Activated CD4-positive, alpha-beta memory T cell treated with anti-CD3 and anti-CD28 coated beads for 36 hours (primary cell): ENCODE measurements around the gene RAMP1. TPM values are rescaled to one million over a fixed set of nuclear protein-coding genes. Genes with fewer than 3 reads are reported as not detected.

Source experiments
- CTCF ChIA-PET: fragments of 350-600 bp; sonication (Branson Sonifier 250); formaldehyde crosslinking; loops from one replicate; lab custom pipeline; 2021; ENCODE audit warnings: antibody characterized with exemption, inconsistent platforms; lab: Charles Lee
- POLR2A ChIA-PET: fragments of 350-600 bp; sonication (Branson Sonifier 250); formaldehyde crosslinking; loops from one replicate; lab custom pipeline; 2021; ENCODE audit warnings: antibody characterized with exemption; lab: Charles Lee
- DNase-seq: peaks from one replicate; pipeline ENCODE4 v3.0.0-alpha.2; 2020
- H3K27ac Mint-ChIP-seq: one replicate; pipeline ENCODE4 v1.8.0; 2021; ENCODE audit warnings: mixed read lengths
- H3K27me3 Mint-ChIP-seq: one replicate; pipeline ENCODE4 v1.8.0; 2021; ENCODE audit warnings: mixed read lengths
- H3K36me3 Mint-ChIP-seq: one replicate; pipeline ENCODE4 v1.8.0; 2021; ENCODE audit warnings: mixed read lengths
- H3K4me1 Mint-ChIP-seq: one replicate; pipeline ENCODE4 v1.8.0; 2021; ENCODE audit warnings: low read depth, mixed read lengths
- H3K4me3 Mint-ChIP-seq: one replicate; pipeline ENCODE4 v1.8.0; 2021; ENCODE audit warnings: mild to moderate bottlenecking, mixed read lengths
- H3K9me3 Mint-ChIP-seq: one replicate; pipeline ENCODE4 v1.8.0; 2021; ENCODE audit warnings: mixed read lengths
- intact Hi-C: fragments of 100-400 bp; cut with micrococcal nuclease; formaldehyde crosslinking; loops from one replicate; pipeline ENCODE4 v1.15.1; 2023
- total RNA-seq, 2 experiments: library from RNA; stranded (reverse); gene quantifications; one replicate each; pipeline ENCODE4 v1.2.3, GENCODE V29; 2021

RAMP1 gene
- total RNA-seq, 2 experiments from 2014 or later: 0.77 to 0.97 TPM

- no peak for DNase-seq
- Mint-ChIP-seq H3K27ac (no peak overlapping the region), H3K4me1 (no peaks in the 10 kb centered on the region), H3K9me3 (no peaks in the 10 kb centered on the region), H3K36me3 (no peaks in the 10 kb centered on the region), H3K27me3 (no peaks in the 10 kb centered on the region), H3K4me3 (no peak overlapping the region)
- intact Hi-C loops: no loop called here
- POLR2A ChIA-PET: no interaction called here
- CTCF ChIA-PET: no interaction called here
Measured at GRCh38 chr2:237882510-237883481, 23.4 kb downstream of the RAMP1 start.

GRCh38 chr2:237883951-237884446 lies 24.6 kb downstream of the RAMP1 start:
- no peaks in the 10 kb centered on the region for H3K36me3 Mint-ChIP-seq
- H3K9me3 Mint-ChIP-seq: no peaks in the 10 kb centered on the region
- POLR2A ChIA-PET: no interaction called here
- H3K4me3 Mint-ChIP-seq: no peak overlapping the region
- H3K27ac Mint-ChIP-seq: no peak overlapping the region
- H3K27me3 Mint-ChIP-seq: no peaks in the 10 kb centered on the region
- CTCF ChIA-PET: no interaction called here
- H3K4me1 Mint-ChIP-seq: no peaks in the 10 kb centered on the region
- intact Hi-C loops: no loop called here
- DNase-seq: no peak

- intact Hi-C loops: no loop called here
- Mint-ChIP-seq H3K36me3 (no peaks in the 10 kb centered on the region), H3K4me1 (no peaks in the 10 kb centered on the region), H3K9me3 (no peaks in the 10 kb centered on the region), H3K27ac (no peak overlapping the region), H3K27me3 (no peaks in the 10 kb centered on the region), H3K4me3 (no peak overlapping the region)
- ChIA-PET POLR2A (no interaction called here), CTCF (no interaction called here)
- no peak for DNase-seq
Measured at GRCh38 chr2:237884681-237885080, 25.3 kb downstream of the RAMP1 start.

GRCh38 chr2:237885111-237885930 lies 25.9 kb downstream of the RAMP1 start:
- CTCF ChIA-PET: no interaction called here
- POLR2A ChIA-PET: no interaction called here

GRCh38 chr2:237885931-237886684 lies 26.7 kb downstream of the RAMP1 start:
- no peaks in the 10 kb centered on the region for H3K36me3 Mint-ChIP-seq
- no peaks in the 10 kb centered on the region for H3K9me3 Mint-ChIP-seq
- intact Hi-C loops: no loop called here
- no peaks in the 10 kb centered on the region for H3K4me1 Mint-ChIP-seq
- POLR2A ChIA-PET: no interaction called here
- no peak overlapping the region for H3K4me3 Mint-ChIP-seq
- CTCF ChIA-PET: no interaction called here
- H3K27ac Mint-ChIP-seq: no peak overlapping the region
- no peak for DNase-seq
- H3K27me3 Mint-ChIP-seq: no peaks in the 10 kb centered on the region

More at GRCh38 chr2:237885111-237885930, 25.9 kb downstream of the RAMP1 start:
- Mint-ChIP-seq H3K4me3 (no peak overlapping the region), H3K36me3 (no peaks in the 10 kb centered on the region), H3K4me1 (no peaks in the 10 kb centered on the region), H3K9me3 (no peaks in the 10 kb centered on the region), H3K27me3 (no peaks in the 10 kb centered on the region), H3K27ac (no peak overlapping the region)
- DNase-seq: no peak
- intact Hi-C loops: no loop called here

- no peak for DNase-seq
- Mint-ChIP-seq H3K9me3 (no peaks in the 10 kb centered on the region), H3K4me3 (no peak overlapping the region), H3K36me3 (no peaks in the 10 kb centered on the region), H3K27me3 (no peaks in the 10 kb centered on the region), H3K27ac (no peak overlapping the region), H3K4me1 (no peaks in the 10 kb centered on the region)
- intact Hi-C loops: no loop called here
- ChIA-PET CTCF (no interaction called here), POLR2A (no interaction called here)
Measured at GRCh38 chr2:237886685-237887481, 27.5 kb downstream of the RAMP1 start.

- Mint-ChIP-seq H3K27me3 (no peaks in the 10 kb centered on the region), H3K9me3 (no peaks in the 10 kb centered on the region), H3K4me1 (peaks cover 9% of the 10 kb centered on the region), H3K27ac (no peak overlapping the region), H3K4me3 (no peak overlapping the region), H3K36me3 (no peaks in the 10 kb centered on the region)
- intact Hi-C loops: no loop called here
- DNase-seq: no peak
- ChIA-PET CTCF (no interaction called here), POLR2A (no interaction called here)
Measured at GRCh38 chr2:237888389-237888788, 29.0 kb downstream of the RAMP1 start.

- Mint-ChIP-seq H3K4me3 (no peak overlapping the region), H3K27me3 (no peaks in the 10 kb centered on the region), H3K27ac (no peak overlapping the region), H3K36me3 (no peaks in the 10 kb centered on the region), H3K4me1 (peaks cover 10% of the 10 kb centered on the region), H3K9me3 (no peaks in the 10 kb centered on the region)
- ChIA-PET CTCF (no interaction called here), POLR2A (no interaction called here)
- intact Hi-C loops: no loop called here
- DNase-seq: no peak
Measured at GRCh38 chr2:237889016-237889415, 29.6 kb downstream of the RAMP1 start.

GRCh38 chr2:237889811-237890210 lies 30.4 kb downstream of the RAMP1 start:
- H3K27ac Mint-ChIP-seq: no peak overlapping the region
- POLR2A ChIA-PET: interaction anchor here (0.6 kb wide), 1 partner anchor 269 kb away, joined by 3 read pairs; no protein-coding TSS in a partner anchor
- H3K36me3 Mint-ChIP-seq: no peaks in the 10 kb centered on the region
- H3K9me3 Mint-ChIP-seq: no peaks in the 10 kb centered on the region
- no peaks in the 10 kb centered on the region for H3K27me3 Mint-ChIP-seq
- CTCF ChIA-PET: interaction anchor here (1.1 kb wide), 1 partner anchor 34 kb away, joined by 3 read pairs; no protein-coding TSS in a partner anchor
- H3K4me1 Mint-ChIP-seq: peaks cover 10% of the 10 kb centered on the region
- no peak overlapping the region for H3K4me3 Mint-ChIP-seq
- no peak for DNase-seq
- intact Hi-C loops: no loop called here

GRCh38 chr2:237892478-237892877 lies 33.1 kb downstream of the RAMP1 start:
- no peaks in the 10 kb centered on the region for H3K9me3 Mint-ChIP-seq
- H3K27me3 Mint-ChIP-seq: no peaks in the 10 kb centered on the region
- H3K36me3 Mint-ChIP-seq: no peaks in the 10 kb centered on the region
- H3K27ac Mint-ChIP-seq: no peak overlapping the region
- ChIA-PET POLR2A (no interaction called here), CTCF (interaction anchor here (1.2 kb wide), 1 partner anchor 371 kb away, joined by 3 read pairs; no protein-coding TSS in a partner anchor)
- intact Hi-C loops: no loop called here
- H3K4me3 Mint-ChIP-seq: no peak overlapping the region
- peaks cover 12% of the 10 kb centered on the region for H3K4me1 Mint-ChIP-seq
- no peak for DNase-seq

- Mint-ChIP-seq H3K36me3 (no peaks in the 10 kb centered on the region), H3K27ac (no peak overlapping the region), H3K4me1 (peaks cover 15% of the 10 kb centered on the region), H3K4me3 (no peak overlapping the region), H3K9me3 (no peaks in the 10 kb centered on the region), H3K27me3 (no peaks in the 10 kb centered on the region)
- no peak for DNase-seq
- CTCF ChIA-PET: interaction anchor here (1.2 kb wide), 1 partner anchor 370 kb away, joined by 3 read pairs; no protein-coding TSS in a partner anchor
- POLR2A ChIA-PET: no interaction called here
- intact Hi-C loops: no loop called here
Measured at GRCh38 chr2:237892984-237893595, 33.7 kb downstream of the RAMP1 start.
